IPS DF 6.9 (cell line): Measurements from ENCODE around the gene CCDC78.
A peak's percentile ranks its signal among the peaks of the same experiment; 100 is the strongest.

Experiments
- DNase-seq: peaks from one replicate; pipeline ENCODE4 v3.0.0-alpha.2; 2013; ENCODE audit warnings: low read depth, low spot score
- H3K27ac ChIP-seq: one replicate; pipeline ENCODE4 v1.5.1; 2013; ENCODE audit warnings: low read length, control low read depth
- H3K27me3 ChIP-seq: 2 replicates; pipeline ENCODE4 v1.6.1; 2013; ENCODE audit warnings: mild to moderate bottlenecking, low read length; ENCODE audit not compliant: control insufficient read depth, insufficient read depth
- H3K36me3 ChIP-seq: 2 replicates; pipeline ENCODE4 v1.6.1; 2013; ENCODE audit warnings: low read length; ENCODE audit not compliant: control insufficient read depth, insufficient read depth
- H3K4me1 ChIP-seq: 2 replicates; pipeline ENCODE4 v1.6.1; 2013; ENCODE audit warnings: low read length; ENCODE audit not compliant: control insufficient read depth, insufficient read depth
- H3K4me3 ChIP-seq: 2 replicates; pipeline ENCODE4 v1.5.1; 2013; ENCODE audit warnings: mild to moderate bottlenecking, low read length
- H3K9me3 ChIP-seq: 2 replicates; pipeline ENCODE4 v1.6.1; 2013; ENCODE audit warnings: low read length, inconsistent platforms; ENCODE audit not compliant: control insufficient read depth, insufficient read depth
- WGBS: extraction: QIAGEN DNeasy Blood & Tissue Kit; methylation state at CpG from one replicate; pipeline ENCODE4 v1.1.7; 2013; ENCODE audit warnings: mixed read lengths, missing lambda C conversion rate; ENCODE audit not compliant: insufficient read length, insufficient coverage; 5-methylcytosine and 5-hydroxymethylcytosine counted together

Gene CCDC78

GRCh38 chr16:722835-723633, 3.2 kb downstream of the CCDC78 start:
- no peaks in the 10 kb centered on the region for H3K27me3 ChIP-seq
- peaks cover 7% of the 10 kb centered on the region for H3K4me1 ChIP-seq
- no peak overlapping the region for H3K27ac ChIP-seq
- no peak overlapping the region for H3K4me3 ChIP-seq
- no peaks in the 10 kb centered on the region for H3K36me3 ChIP-seq
- H3K9me3 ChIP-seq, result no peaks in the 10 kb centered on the region
- WGBS, result no CpG with 5 or more reads among the region's 24 CpGs
- no peak for DNase-seq

GRCh38 chr16:721765-722540, 4.3 kb downstream of the CCDC78 start:
- no peaks in the 10 kb centered on the region; the same call in 1 of the 2 replicates for H3K36me3 ChIP-seq
- no peak overlapping the region for H3K27ac ChIP-seq
- no peak overlapping the region for H3K4me3 ChIP-seq
- DNase-seq, result no peak
- H3K9me3 ChIP-seq, result no peaks in the 10 kb centered on the region
- H3K27me3 ChIP-seq, result no peaks in the 10 kb centered on the region
- no CpG with 5 or more reads among the region's 51 CpGs for WGBS
- peaks cover 7% of the 10 kb centered on the region for H3K4me1 ChIP-seq

- Histone ChIP-seq H3K4me1 (peaks cover 7% of the 10 kb centered on the region; the same call in 1 of the 2 replicates), H3K27ac (no peak within 1 kb of the TSS), H3K9me3 (no peaks in the 10 kb centered on the region), H3K27me3 (no peaks in the 10 kb centered on the region), H3K36me3 (no peaks in the 10 kb centered on the region; the same call in 1 of the 2 replicates), H3K4me3 (peak within 1 kb of the TSS; percentile 97)
- no peak for DNase-seq
- no CpG with 5 or more reads among the region's 106 CpGs for WGBS
These were observed 5.1 kb downstream of the CCDC78 start, which contains the start of gene ANTKMT for GRCh38 chr16:720990-721764. ANTKMT (plus strand) TSS chr16:721146; CDS start chr16:721275, 129 bp downstream.

GRCh38 chr16:720447-720989, 5.7 kb downstream of the CCDC78 start:
- H3K4me1 ChIP-seq, result peaks cover 11% of the 10 kb centered on the region
- H3K9me3 ChIP-seq, result no peaks in the 10 kb centered on the region
- no peak overlapping the region for H3K27ac ChIP-seq
- DNase-seq, result no peak
- H3K4me3 ChIP-seq, result peak overlapping the region; percentile 97
- H3K36me3 ChIP-seq, result no peaks in the 10 kb centered on the region; the same call in 1 of the 2 replicates
- WGBS, result no CpG with 5 or more reads among the region's 38 CpGs
- H3K27me3 ChIP-seq, result peaks cover 2% of the 10 kb centered on the region; the same call in 1 of the 2 replicates

- Histone ChIP-seq H3K4me3 (peak overlapping the region; percentile 97; the same call in 1 of the 2 replicates), H3K36me3 (no peaks in the 10 kb centered on the region; the same call in 1 of the 2 replicates), H3K27me3 (peaks cover 2% of the 10 kb centered on the region; the same call in 1 of the 2 replicates), H3K27ac (no peak overlapping the region), H3K9me3 (no peaks in the 10 kb centered on the region), H3K4me1 (peaks cover 11% of the 10 kb centered on the region)
- DNase-seq, result no peak
- no CpG with 5 or more reads among the region's 16 CpGs for WGBS
These were observed 6.3 kb downstream of the CCDC78 start for GRCh38 chr16:719815-720446.

GRCh38 chr16:718922-719321, 7.3 kb downstream of the CCDC78 start:
- H3K9me3 ChIP-seq, result no peaks in the 10 kb centered on the region
- H3K4me1 ChIP-seq, result peaks cover 11% of the 10 kb centered on the region
- DNase-seq, result no peak
- no CpG with 5 or more reads among the region's 6 CpGs for WGBS
- H3K27me3 ChIP-seq, result peaks cover 2% of the 10 kb centered on the region; the same call in 1 of the 2 replicates
- no peak overlapping the region for H3K27ac ChIP-seq
- no peak overlapping the region for H3K4me3 ChIP-seq
- no peaks in the 10 kb centered on the region; the same call in 1 of the 2 replicates for H3K36me3 ChIP-seq

- no CpG with 5 or more reads among the region's 9 CpGs for WGBS
- Histone ChIP-seq H3K4me1 (peaks cover 11% of the 10 kb centered on the region), H3K36me3 (no peaks in the 10 kb centered on the region; the same call in 1 of the 2 replicates)
These were observed 7.9 kb downstream of the CCDC78 start for GRCh38 chr16:718389-718788.

GRCh38 chr16:717450-718245, 8.6 kb downstream of the CCDC78 start:
- H3K4me3 ChIP-seq, result no peak overlapping the region
- no CpG with 5 or more reads among the region's 32 CpGs for WGBS
- no peaks in the 10 kb centered on the region for H3K9me3 ChIP-seq
- no peak overlapping the region for H3K27ac ChIP-seq
- peaks cover 11% of the 10 kb centered on the region for H3K4me1 ChIP-seq
- no peaks in the 10 kb centered on the region; the same call in 1 of the 2 replicates for H3K36me3 ChIP-seq
- H3K27me3 ChIP-seq, result peaks cover 2% of the 10 kb centered on the region; the same call in 1 of the 2 replicates
- DNase-seq, result no peak

More at GRCh38 chr16:718389-718788, 7.9 kb downstream of the CCDC78 start:
- H3K27me3 ChIP-seq, result peaks cover 2% of the 10 kb centered on the region; the same call in 1 of the 2 replicates
- DNase-seq, result no peak
- no peak overlapping the region for H3K4me3 ChIP-seq
- H3K27ac ChIP-seq, result no peak overlapping the region
- H3K9me3 ChIP-seq, result no peaks in the 10 kb centered on the region

GRCh38 chr16:716768-717325, 9.4 kb downstream of the CCDC78 start:
- Histone ChIP-seq H3K4me3 (no peak overlapping the region), H3K4me1 (peaks cover 11% of the 10 kb centered on the region), H3K27ac (no peak overlapping the region), H3K36me3 (no peaks in the 10 kb centered on the region; the same call in 1 of the 2 replicates), H3K27me3 (peaks cover 2% of the 10 kb centered on the region; the same call in 1 of the 2 replicates), H3K9me3 (no peaks in the 10 kb centered on the region)
- WGBS, result no CpG with 5 or more reads among the region's 29 CpGs
- no peak for DNase-seq
